GM18520 (cell line): ENCODE data around the gene RBBP8NL.

ENCODE experiments used
- ATAC-seq: cut with Tn5 transposase; IDR thresholded peaks from one replicate; pipeline ENCODE4 v1.9.1; 2021; ENCODE audit not compliant: unreplicated experiment

The RBBP8NL gene

GRCh38 chr20:62427172-62428001 lies at the start of gene RBBP8NL:
Gene RBBP8NL, minus strand, starts transcription at chr20:62427539. Its CDS starts 7,892 bp downstream, at chr20:62419647.
- no peak for ATAC-seq

- ATAC-seq = no peak
These were observed 48.9 kb upstream of the RBBP8NL start for GRCh38 chr20:62476056-62476838.

- ATAC-seq = no peak
These were observed 48.4 kb upstream of the RBBP8NL start, which contains the start of gene GATA5 for GRCh38 chr20:62475772-62476055. Gene GATA5, minus strand, starts transcription at chr20:62475995. Its CDS starts 474 bp downstream, at chr20:62475521.

GRCh38 chr20:62475027-62475771 lies 47.9 kb upstream of the RBBP8NL start:
- no peak for ATAC-seq

- ATAC-seq = no peak
These were observed 47.3 kb upstream of the RBBP8NL start for GRCh38 chr20:62474604-62475026.

- no peak for ATAC-seq
These were observed 46.6 kb upstream of the RBBP8NL start for GRCh38 chr20:62473717-62474603.

GRCh38 chr20:62472941-62473585 lies 45.7 kb upstream of the RBBP8NL start:
- ATAC-seq = no peak

GRCh38 chr20:62472138-62472940 lies 45.0 kb upstream of the RBBP8NL start:
- ATAC-seq = no peak

GRCh38 chr20:62470459-62470858 lies 43.1 kb upstream of the RBBP8NL start:
- no peak for ATAC-seq

- ATAC-seq = no peak
These were observed 42.7 kb upstream of the RBBP8NL start for GRCh38 chr20:62470001-62470400.

GRCh38 chr20:62469352-62469751 lies 42.0 kb upstream of the RBBP8NL start:
- no peak for ATAC-seq

- ATAC-seq = no peak
These were observed 39.6 kb upstream of the RBBP8NL start for GRCh38 chr20:62466806-62467537.

GRCh38 chr20:62466072-62466760 lies 38.9 kb upstream of the RBBP8NL start:
- ATAC-seq = no peak

- ATAC-seq = no peak
These were observed 37.7 kb upstream of the RBBP8NL start for GRCh38 chr20:62464990-62465389.

- ATAC-seq = no peak
These were observed 37.1 kb upstream of the RBBP8NL start for GRCh38 chr20:62464425-62464770.

- ATAC-seq = no peak
These were observed 36.5 kb upstream of the RBBP8NL start for GRCh38 chr20:62463651-62464424.

GRCh38 chr20:62462976-62463592 lies 35.7 kb upstream of the RBBP8NL start:
- ATAC-seq = no peak
